ENCODE results near the gene PSD2. TPM values are rescaled to one million over a fixed set of nuclear protein-coding genes. Genes with fewer than 3 reads are reported as not detected.
A peak's percentile ranks its signal among the peaks of the same experiment; 100 is the strongest.
"Not testable (repeated sequence)": the region's sequence is repeated elsewhere in the genome, so short reads cannot be mapped to it uniquely, and the experiment has no call there.

Gene PSD2
- total RNA-seq, 2 experiments from 2014 or later = not detected

- POLR2A ChIA-PET = interaction anchor here (1.0 to 1.6 kb wide), 2 partner anchors 12 to 181 kb away, joined by 3 to 5 read pairs; no protein-coding TSS in a partner anchor
- peak; percentile 82 for DNase-seq
- Mint-ChIP-seq H3K27me3 (peaks cover 31% of the 10 kb centered on the region), H3K36me3 (ENCODE audit: low read depth) (no peaks in the 10 kb centered on the region), H3K4me3 (peak overlapping the region; percentile 57), H3K27ac (no peak overlapping the region), H3K9me3 (no peaks in the 10 kb centered on the region), H3K4me1 (peaks cover 4% of the 10 kb centered on the region)
- CTCF ChIA-PET = interaction anchor here (0.6 to 7.6 kb wide), 41 partner anchors 8 to 373 kb away, joined by 3 to 170 read pairs (median 4); partner anchors contain the start of gene PSD2
These were observed 7.9 kb upstream of the PSD2 start for GRCh38 chr5:139787568-139788293.

- ChIA-PET POLR2A (no interaction called here), CTCF (interaction anchor here (0.7 to 7.6 kb wide), 10 partner anchors 9 to 182 kb away, joined by 3 to 170 read pairs (median 8); no protein-coding TSS in a partner anchor)
- H3K9me3 Mint-ChIP-seq = no peaks in the 10 kb centered on the region
- H3K4me3 Mint-ChIP-seq = peak overlapping the region; percentile 41
- H3K27me3 Mint-ChIP-seq = peaks cover 34% of the 10 kb centered on the region
- DNase-seq = no peak
- peaks cover 4% of the 10 kb centered on the region for H3K4me1 Mint-ChIP-seq
- H3K36me3 Mint-ChIP-seq (ENCODE audit: low read depth) = no peaks in the 10 kb centered on the region
- H3K27ac Mint-ChIP-seq = no peak overlapping the region
These were observed 7.2 kb upstream of the PSD2 start for GRCh38 chr5:139788294-139788910.

- ChIA-PET CTCF (interaction anchor here (0.5 to 7.6 kb wide), 4 partner anchors 12 to 181 kb away, joined by 3 to 170 read pairs (median 50); no protein-coding TSS in a partner anchor), POLR2A (no interaction called here)
- DNase-seq = no peak
- Mint-ChIP-seq H3K9me3 (no peaks in the 10 kb centered on the region), H3K4me3 (peak overlapping the region; percentile 21), H3K27me3 (peaks cover 39% of the 10 kb centered on the region), H3K4me1 (peaks cover 4% of the 10 kb centered on the region), H3K36me3 (ENCODE audit: low read depth) (no peaks in the 10 kb centered on the region), H3K27ac (no peak overlapping the region)
These were observed 6.3 kb upstream of the PSD2 start for GRCh38 chr5:139789116-139789844.

- peaks cover 4% of the 10 kb centered on the region for H3K4me1 Mint-ChIP-seq
- H3K27me3 Mint-ChIP-seq = peaks cover 41% of the 10 kb centered on the region
- H3K27ac Mint-ChIP-seq = no peak overlapping the region
- no peak for DNase-seq
- no peak overlapping the region for H3K4me3 Mint-ChIP-seq
- ChIA-PET CTCF (interaction anchor here (0.8 to 7.6 kb wide), 3 partner anchors 10 to 180 kb away, joined by 3 to 170 read pairs (median 13); no protein-coding TSS in a partner anchor), POLR2A (no interaction called here)
- no peaks in the 10 kb centered on the region for H3K9me3 Mint-ChIP-seq
- H3K36me3 Mint-ChIP-seq (ENCODE audit: low read depth) = no peaks in the 10 kb centered on the region
These were observed 5.8 kb upstream of the PSD2 start for GRCh38 chr5:139789845-139790189.

- no peak overlapping the region for H3K4me3 Mint-ChIP-seq
- POLR2A ChIA-PET = no interaction called here
- peaks cover 45% of the 10 kb centered on the region for H3K27me3 Mint-ChIP-seq
- DNase-seq = no peak
- H3K36me3 Mint-ChIP-seq (ENCODE audit: low read depth) = no peaks in the 10 kb centered on the region
- peaks cover 4% of the 10 kb centered on the region for H3K4me1 Mint-ChIP-seq
- no peak overlapping the region for H3K27ac Mint-ChIP-seq
- CTCF ChIA-PET = interaction anchor here (0.6 to 7.6 kb wide), 4 partner anchors 15 to 178 kb away, joined by 3 to 170 read pairs (median 8); no protein-coding TSS in a partner anchor
- no peaks in the 10 kb centered on the region for H3K9me3 Mint-ChIP-seq
These were observed 3.4 kb upstream of the PSD2 start for GRCh38 chr5:139792218-139792617.

GRCh38 chr5:139792655-139793054 lies 3.0 kb upstream of the PSD2 start:
- H3K9me3 Mint-ChIP-seq; DNase-seq; H3K4me1 Mint-ChIP-seq; H3K36me3 Mint-ChIP-seq (ENCODE audit: low read depth); H3K4me3 Mint-ChIP-seq; H3K27ac Mint-ChIP-seq; POLR2A ChIA-PET: not testable (repeated sequence)
- CTCF ChIA-PET = interaction anchor here (0.6 to 4.0 kb wide), 5 partner anchors 17 to 177 kb away, joined by 3 to 13 read pairs (median 5); no protein-coding TSS in a partner anchor
- peaks cover 49% of the 10 kb centered on the region for H3K27me3 Mint-ChIP-seq

GRCh38 chr5:139794067-139794846 lies 1.4 kb upstream of the PSD2 start:
- H3K9me3 Mint-ChIP-seq = no peaks in the 10 kb centered on the region
- CTCF ChIA-PET = interaction anchor here (1.7 kb wide), 1 partner anchor 29 kb away, joined by 7 read pairs; no protein-coding TSS in a partner anchor
- H3K27ac Mint-ChIP-seq = no peak overlapping the region
- no peaks in the 10 kb centered on the region for H3K36me3 Mint-ChIP-seq (ENCODE audit: low read depth)
- POLR2A ChIA-PET = no interaction called here
- DNase-seq = no peak
- H3K27me3 Mint-ChIP-seq = peaks cover 58% of the 10 kb centered on the region
- H3K4me3 Mint-ChIP-seq = no peak overlapping the region
- no peaks in the 10 kb centered on the region for H3K4me1 Mint-ChIP-seq

GRCh38 chr5:139796061-139796806 lies 626 bp downstream of the PSD2 start:
- Mint-ChIP-seq H3K27me3 (peaks cover 67% of the 10 kb centered on the region), H3K27ac (no peak overlapping the region), H3K36me3 (ENCODE audit: low read depth) (no peaks in the 10 kb centered on the region), H3K4me1 (no peaks in the 10 kb centered on the region), H3K4me3 (no peak overlapping the region), H3K9me3 (no peaks in the 10 kb centered on the region)
- DNase-seq = no peak
- POLR2A ChIA-PET = no interaction called here
- CTCF ChIA-PET = interaction anchor here (1.2 to 1.6 kb wide), 4 partner anchors 9 to 173 kb away, joined by 3 to 4 read pairs (median 3); no protein-coding TSS in a partner anchor

GRCh38 chr5:139797335-139797734 lies 1.7 kb downstream of the PSD2 start:
- CTCF ChIA-PET = interaction anchor here (1.3 to 1.4 kb wide), 2 partner anchors 10 to 171 kb away, joined by 3 read pairs; no protein-coding TSS in a partner anchor
- Mint-ChIP-seq H3K27me3 (peaks cover 72% of the 10 kb centered on the region), H3K36me3 (ENCODE audit: low read depth) (no peaks in the 10 kb centered on the region), H3K4me3 (no peak overlapping the region), H3K27ac (no peak overlapping the region), H3K9me3 (no peaks in the 10 kb centered on the region), H3K4me1 (no peaks in the 10 kb centered on the region)
- no peak for DNase-seq
- POLR2A ChIA-PET = no interaction called here

GRCh38 chr5:139797856-139798510 lies 2.4 kb downstream of the PSD2 start:
- CTCF ChIA-PET = interaction anchor here (1.3 to 2.7 kb wide), 2 partner anchors 10 to 171 kb away, joined by 6 to 11 read pairs; no protein-coding TSS in a partner anchor
- no peak overlapping the region for H3K4me3 Mint-ChIP-seq
- no peaks in the 10 kb centered on the region for H3K4me1 Mint-ChIP-seq
- no peaks in the 10 kb centered on the region for H3K9me3 Mint-ChIP-seq
- POLR2A ChIA-PET = no interaction called here
- no peak for DNase-seq
- H3K27ac Mint-ChIP-seq = no peak overlapping the region
- peaks cover 69% of the 10 kb centered on the region for H3K27me3 Mint-ChIP-seq
- H3K36me3 Mint-ChIP-seq (ENCODE audit: low read depth) = no peaks in the 10 kb centered on the region

GRCh38 chr5:139798883-139799282 lies 3.3 kb downstream of the PSD2 start:
- Mint-ChIP-seq H3K27me3 (peaks cover 64% of the 10 kb centered on the region), H3K36me3 (ENCODE audit: low read depth) (no peaks in the 10 kb centered on the region), H3K9me3 (no peaks in the 10 kb centered on the region), H3K4me1 (no peaks in the 10 kb centered on the region), H3K4me3 (no peak overlapping the region), H3K27ac (no peak overlapping the region)
- POLR2A ChIA-PET = no interaction called here
- DNase-seq = no peak
- CTCF ChIA-PET = interaction anchor here (1.3 to 2.7 kb wide), 2 partner anchors 11 to 170 kb away, joined by 6 to 11 read pairs; no protein-coding TSS in a partner anchor

Measured in activated CD4-positive, alpha-beta memory T cell treated with anti-CD3 and anti-CD28 coated beads, Interleukin-2, amount 10 ng/mL, durations not matched to agents 7 days and 5 days (primary cell).